22Rv1 (cell line): Measurements from ENCODE around the gene MYH6.
"Not testable (repeated sequence)": the region's sequence is repeated elsewhere in the genome, so short reads cannot be mapped to it uniquely, and the experiment has no call there.

Experiments
- H3K27ac ChIP-seq: fragments of 450-650 bp; 2 replicates; pipeline ENCODE4 v1.5.1; 2017
- CTCF ChIP-seq: fragments of 450-650 bp; IDR thresholded peaks from 2 replicates; pipeline ENCODE4 v1.5.1; 2017; ENCODE audit warnings: mild to moderate bottlenecking
- ZFX ChIP-seq: fragments of 450-650 bp; IDR thresholded peaks from 2 replicates; pipeline ENCODE4 v1.6.1; 2017; ENCODE audit warnings: antibody characterized with exemption, borderline replicate concordance

The MYH6 gene

GRCh38 chr14:23386999-23387398 is 21.1 kb downstream of the MYH6 start:
- no peak overlapping the region for H3K27ac ChIP-seq
- TF ChIP-seq ZFX (no peak), CTCF (no peak)

- not testable (repeated sequence) for H3K27ac ChIP-seq
These were observed 21.8 kb downstream of the MYH6 start for GRCh38 chr14:23386266-23386657.

- TF ChIP-seq CTCF (no peak), ZFX (no peak)
- no peak overlapping the region for H3K27ac ChIP-seq
These were observed 22.3 kb downstream of the MYH6 start for GRCh38 chr14:23385642-23386265.

- no peak for TF ChIP-seq ZFX
- no peak for TF ChIP-seq CTCF
- H3K27ac ChIP-seq, result no peak overlapping the region
These were observed 22.8 kb downstream of the MYH6 start for GRCh38 chr14:23385244-23385641.

- no peak overlapping the region for H3K27ac ChIP-seq
- TF ChIP-seq ZFX (no peak), CTCF (no peak)
These were observed 23.6 kb downstream of the MYH6 start for GRCh38 chr14:23384364-23385080.

GRCh38 chr14:23382731-23383440 is 25.2 kb downstream of the MYH6 start:
- TF ChIP-seq ZFX (no peak), CTCF (no peak)
- no peak overlapping the region for H3K27ac ChIP-seq

GRCh38 chr14:23382276-23382675 is 25.8 kb downstream of the MYH6 start:
- H3K27ac ChIP-seq, result no peak overlapping the region
- TF ChIP-seq CTCF, result no peak
- no peak for TF ChIP-seq ZFX
